Ascending aorta (tissue), 2 donors: ENCODE results near the gene RIT1. TPM values are rescaled to one million over a fixed set of nuclear protein-coding genes. Genes with fewer than 3 reads are reported as not detected.
"Not testable (repeated sequence)": the region's sequence is repeated elsewhere in the genome, so short reads cannot be mapped to it uniquely, and the experiment has no call there.

ENCODE experiments used
- DNase-seq, 2 donors: peaks; one replicate each; pipeline ENCODE4 v3.0.0-alpha.2; 2019; ENCODE audit warnings: low spot score in 2 of 2
- H3K27ac ChIP-seq, 2 donors: fragments of 200-600 bp; sonication (generic); one replicate each; pipeline ENCODE4 v1.5.1; 2016 to 2017; ENCODE audit warnings: mild to moderate bottlenecking in 1 of 2
- H3K27me3 ChIP-seq: fragments of 200-600 bp; sonication (generic); one replicate; pipeline ENCODE4 v1.5.1; 2017
- H3K36me3 ChIP-seq, 2 donors: fragments of 200-600 bp; sonication (generic); one replicate each; pipeline ENCODE4 v1.5.1; 2016
- H3K4me1 ChIP-seq, 2 donors: fragments of 200-600 bp; sonication (generic); one replicate each; pipeline ENCODE4 v1.5.1; 2016 to 2017; ENCODE audit warnings: mild to moderate bottlenecking in 1 of 2
- H3K4me3 ChIP-seq, 2 donors: fragments of 200-600 bp; sonication (generic); one replicate each; pipeline ENCODE4 v1.5.1; 2016 to 2017; ENCODE audit warnings: mild to moderate bottlenecking in 1 of 2
- H3K9me3 ChIP-seq, 2 donors: fragments of 200-600 bp; sonication (generic); one replicate each; pipeline ENCODE4 v1.5.1; 2016
- intact Hi-C: fragments of 100-400 bp; cut with DNase I; formaldehyde crosslinking; loops from one replicate; pipeline ENCODE4 v1.15.1; 2023
- total RNA-seq: library from RNA; depleted of rRNA; stranded (reverse); fragments of >200 nt; gene quantifications from one replicate; pipeline ENCODE4 v1.1.0, GENCODE V29; 2016
- TF ChIP-seq, protein P1 (sequence below), 3 experiments: fragments of 200-600 bp in 2 of 3; fragments of 450-650 bp in 1 of 3; sonication (generic) in 2 of 3; IDR thresholded peaks; one replicate each; pipeline ENCODE4 v1.5.1; 2016 to 2019; ENCODE audit warnings: antibody characterized with exemption in 3 of 3, mild to moderate bottlenecking in 1 of 3, moderate library complexity in 1 of 3

RIT1 gene
- total RNA-seq, 1 donor from 2014 or later = 17.1 TPM

- TF ChIP-seq, protein P1, sequence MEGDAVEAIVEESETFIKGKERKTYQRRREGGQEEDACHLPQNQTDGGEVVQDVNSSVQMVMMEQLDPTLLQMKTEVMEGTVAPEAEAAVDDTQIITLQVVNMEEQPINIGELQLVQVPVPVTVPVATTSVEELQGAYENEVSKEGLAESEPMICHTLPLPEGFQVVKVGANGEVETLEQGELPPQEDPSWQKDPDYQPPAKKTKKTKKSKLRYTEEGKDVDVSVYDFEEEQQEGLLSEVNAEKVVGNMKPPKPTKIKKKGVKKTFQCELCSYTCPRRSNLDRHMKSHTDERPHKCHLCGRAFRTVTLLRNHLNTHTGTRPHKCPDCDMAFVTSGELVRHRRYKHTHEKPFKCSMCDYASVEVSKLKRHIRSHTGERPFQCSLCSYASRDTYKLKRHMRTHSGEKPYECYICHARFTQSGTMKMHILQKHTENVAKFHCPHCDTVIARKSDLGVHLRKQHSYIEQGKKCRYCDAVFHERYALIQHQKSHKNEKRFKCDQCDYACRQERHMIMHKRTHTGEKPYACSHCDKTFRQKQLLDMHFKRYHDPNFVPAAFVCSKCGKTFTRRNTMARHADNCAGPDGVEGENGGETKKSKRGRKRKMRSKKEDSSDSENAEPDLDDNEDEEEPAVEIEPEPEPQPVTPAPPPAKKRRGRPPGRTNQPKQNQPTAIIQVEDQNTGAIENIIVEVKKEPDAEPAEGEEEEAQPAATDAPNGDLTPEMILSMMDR (IDR thresholded peaks at IDR 0.05) = no peak
- intact Hi-C loops = loop anchor here (10.0 kb wide), 1 partner anchor 123 kb away; the partner anchor contains the start of genes LAMTOR2 and UBQLN4
- Histone ChIP-seq H3K9me3 (no peaks in the 10 kb centered on the region), H3K4me3 (peak overlapping the region; percentile 17 to 82), H3K36me3 (peaks cover 48 to 57% of the 10 kb centered on the region in 2 donors), H3K27ac (peak overlapping the region in 1 of 2 donors; percentile 22), H3K27me3 (no peaks in the 10 kb centered on the region), H3K4me1 (peaks cover 18 to 31% of the 10 kb centered on the region in 2 donors)
- no peak for DNase-seq
Measured at GRCh38 chr1:155932081-155932480, 20.9 kb upstream of the RIT1 start.

DNA sequence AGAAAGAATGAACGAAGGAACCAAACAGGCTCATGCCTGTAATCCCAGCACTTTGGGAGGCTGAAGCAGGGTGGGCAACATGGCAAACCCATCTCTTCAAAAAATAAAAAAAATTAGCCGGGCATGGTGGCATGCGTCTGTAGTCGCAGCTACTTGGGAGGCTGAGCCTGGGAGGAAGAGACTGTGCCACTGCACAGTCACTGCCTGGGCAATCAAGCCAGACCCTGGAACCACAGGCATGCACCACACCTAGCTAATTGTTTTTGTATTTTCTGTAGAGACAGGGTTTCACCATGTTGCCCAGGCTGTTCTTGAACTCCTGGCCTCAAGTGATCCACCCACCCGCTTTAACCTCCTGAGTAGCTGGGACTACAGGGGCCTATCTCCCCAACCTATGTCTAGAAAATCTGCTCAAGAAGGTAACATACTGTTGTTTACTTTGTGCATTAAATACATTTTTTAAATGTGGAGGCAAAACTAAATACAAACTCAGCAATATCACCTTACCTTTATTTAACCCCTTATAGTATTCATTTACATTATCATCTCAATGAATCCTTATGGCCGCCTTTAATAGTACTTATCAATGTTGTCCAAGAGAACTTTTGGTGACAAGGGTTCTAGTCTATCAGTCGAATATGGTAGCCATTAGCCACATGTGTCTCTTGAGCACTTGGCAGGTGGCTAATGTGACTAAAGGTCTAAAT lies 20.3 kb upstream of the RIT1 start:
- DNase-seq = no peak

GRCh38 chr1:155930725-155931124 lies 19.6 kb upstream of the RIT1 start:
- not testable (repeated sequence) for H3K9me3 ChIP-seq, DNase-seq, H3K27me3 ChIP-seq
- H3K4me1 ChIP-seq = peaks cover 18 to 31% of the 10 kb centered on the region in 2 donors
- H3K4me3 ChIP-seq = peak overlapping the region; percentile 34 to 82
- peak overlapping the region; percentile 13 to 28 for H3K27ac ChIP-seq
- peaks cover 61 to 70% of the 10 kb centered on the region in 2 donors for H3K36me3 ChIP-seq
- intact Hi-C loops = loop anchor here (10.0 kb wide), 1 partner anchor 124 kb away; the partner anchor contains the start of genes LAMTOR2 and UBQLN4

More for the DNA sequence above, 20.3 kb upstream of the RIT1 start:
- intact Hi-C loops = loop anchor here (10.0 kb wide), 1 partner anchor 123 kb away; the partner anchor contains the start of genes LAMTOR2 and UBQLN4
- Histone ChIP-seq H3K9me3 (no peaks in the 10 kb centered on the region), H3K4me1 (peaks cover 18 to 31% of the 10 kb centered on the region in 2 donors), H3K36me3 (peaks cover 54 to 63% of the 10 kb centered on the region in 2 donors), H3K4me3 (peak overlapping the region; percentile 34 to 82), H3K27ac (peak overlapping the region; percentile 22 to 28), H3K27me3 (no peaks in the 10 kb centered on the region)
- TF ChIP-seq, protein P1 (IDR thresholded peaks at IDR 0.05) = no peak

- Histone ChIP-seq H3K4me1 (peaks cover 18 to 31% of the 10 kb centered on the region in 2 donors), H3K36me3 (peaks cover 78 to 87% of the 10 kb centered on the region in 2 donors)
Measured at GRCh38 chr1:155929057-155929456, 17.9 kb upstream of the RIT1 start.

GRCh38 chr1:155925506-155925905 lies 14.4 kb upstream of the RIT1 start:
- no peak overlapping the region for H3K27ac ChIP-seq

More at GRCh38 chr1:155929057-155929456, 17.9 kb upstream of the RIT1 start:
- TF ChIP-seq, protein P1 (IDR thresholded peaks at IDR 0.05) = no peak
- Histone ChIP-seq H3K27ac (no peak overlapping the region), H3K27me3 (no peaks in the 10 kb centered on the region), H3K4me3 (no peak overlapping the region), H3K9me3 (no peaks in the 10 kb centered on the region)
- intact Hi-C loops = no loop called here
- no peak for DNase-seq

More at GRCh38 chr1:155925506-155925905, 14.4 kb upstream of the RIT1 start:
- no peak for DNase-seq
- H3K36me3 ChIP-seq = peaks cover 95 to 97% of the 10 kb centered on the region in 2 donors
- intact Hi-C loops = no loop called here
- H3K9me3 ChIP-seq = no peaks in the 10 kb centered on the region
- TF ChIP-seq, protein P1 (IDR thresholded peaks at IDR 0.05) = no peak
- no peak overlapping the region for H3K4me3 ChIP-seq
- no peaks in the 10 kb centered on the region for H3K27me3 ChIP-seq
- H3K4me1 ChIP-seq = no peaks in the 10 kb centered on the region
